HepG2 (cell line): ENCODE data around the gene SNRNP200. TPM values are rescaled to one million over a fixed set of nuclear protein-coding genes. Genes with fewer than 3 reads are reported as not detected.

Experiments
- FIP1L1 ChIP-seq: fragments of 200-400 bp; formaldehyde crosslinking; IDR thresholded peaks from 2 replicates; pipeline ENCODE4 v1.6.1; 2018; ENCODE audit warnings: low read depth, mild to moderate bottlenecking, low read length, moderate library complexity, borderline replicate concordance; ENCODE audit not compliant: insufficient read depth
- KDM5A ChIP-seq: fragments of 200-600 bp; sonication (generic); IDR thresholded peaks from 2 replicates; pipeline ENCODE4 v1.7.0; 2018; ENCODE audit warnings: antibody characterized with exemption, mild to moderate bottlenecking, low read length, borderline replicate concordance
- PRDM15 ChIP-seq: sonication (generic); formaldehyde crosslinking; IDR thresholded peaks from 2 replicates; pipeline ENCODE4 v1.4.0; 2020; ENCODE audit warnings: missing genetic modification reagents
- STAT6 ChIP-seq: sonication (generic); formaldehyde crosslinking; IDR thresholded peaks from 2 replicates; pipeline ENCODE4 v1.4.0; 2020; ENCODE audit warnings: missing genetic modification reagents, mild to moderate bottlenecking, borderline replicate concordance
- ZNF503 ChIP-seq: sonication (generic); formaldehyde crosslinking; IDR thresholded peaks from 2 replicates; pipeline ENCODE4 v1.4.0; 2020; ENCODE audit warnings: missing genetic modification reagents
- ZNF839 ChIP-seq: sonication (generic); formaldehyde crosslinking; IDR thresholded peaks from 2 replicates; pipeline ENCODE4 v1.4.0; 2020; ENCODE audit warnings: missing genetic modification reagents, mild to moderate bottlenecking, borderline replicate concordance
- ZSCAN25 ChIP-seq: sonication (generic); formaldehyde crosslinking; IDR thresholded peaks from 2 replicates; pipeline ENCODE4 v1.8.0; 2022; ENCODE audit warnings: mild to moderate bottlenecking, missing genetic modification reagents
- ZUFSP ChIP-seq: sonication (generic); formaldehyde crosslinking; IDR thresholded peaks from 2 replicates; pipeline ENCODE4 v1.9.0; 2021; ENCODE audit warnings: missing genetic modification reagents, mild to moderate bottlenecking, borderline replicate concordance
- polyA plus RNA-seq, 8 experiments: library from polyadenylated mRNA; depleted of rRNA in 3 of 8; stranded (reverse) in 7 of 8; unstranded in 1 of 8; fragments of >200 nt; fragmentation: Illumina TruSeq in 4 of 8; extraction: Trizol in 4 of 8; gene quantifications; 2 replicates each; pipeline versions ENCODE4 v1.2.1 to v1.2.3, GENCODE V29; 2011 to 2016; ENCODE audit warnings: low read depth in 4 of 8, missing spikeins in 1 of 8, mixed read lengths in 1 of 8; ENCODE audit not compliant: insufficient read depth in 1 of 8
- total RNA-seq, 5 experiments: library from RNA; depleted of rRNA; stranded (reverse); fragments of >200 nt; fragmentation: Illumina TruSeq; extraction: Trizol; gene quantifications; 2 replicates each; pipeline ENCODE4 v1.2.3, GENCODE V29; 2016; ENCODE audit warnings: low read depth in 1 of 5
- TF ChIP-seq, protein P1 (sequence below): sonication (generic); formaldehyde crosslinking; IDR thresholded peaks from 2 replicates; pipeline ENCODE4 v1.5.1; 2020; ENCODE audit warnings: missing genetic modification reagents, mild to moderate bottlenecking, borderline replicate concordance
- TF ChIP-seq, protein P2 (sequence below): sonication (generic); formaldehyde crosslinking; IDR thresholded peaks from 2 replicates; pipeline ENCODE4 v1.4.0; 2020; ENCODE audit warnings: missing genetic modification reagents, mild to moderate bottlenecking, borderline replicate concordance

SNRNP200 gene
- total and polyA plus RNA-seq, 2 of the 13 experiments (the other 11 are each of a cell fraction or from before 2014, with no cell fraction given): 99.0 to 232 TPM

GRCh38 chr2:96259497-96259921, 45.8 kb downstream of the SNRNP200 start (continued):
- TF ChIP-seq ZNF503 (no peak), ZUFSP (no peak), ZNF839 (CRISPR knock-in tag) (no peak), KDM5A (no peak), FIP1L1 (no peak), PRDM15 (no peak), STAT6 (CRISPR knock-in tag) (no peak), ZSCAN25 (CRISPR knock-in tag) (no peak)
- TF ChIP-seq, protein P1, sequence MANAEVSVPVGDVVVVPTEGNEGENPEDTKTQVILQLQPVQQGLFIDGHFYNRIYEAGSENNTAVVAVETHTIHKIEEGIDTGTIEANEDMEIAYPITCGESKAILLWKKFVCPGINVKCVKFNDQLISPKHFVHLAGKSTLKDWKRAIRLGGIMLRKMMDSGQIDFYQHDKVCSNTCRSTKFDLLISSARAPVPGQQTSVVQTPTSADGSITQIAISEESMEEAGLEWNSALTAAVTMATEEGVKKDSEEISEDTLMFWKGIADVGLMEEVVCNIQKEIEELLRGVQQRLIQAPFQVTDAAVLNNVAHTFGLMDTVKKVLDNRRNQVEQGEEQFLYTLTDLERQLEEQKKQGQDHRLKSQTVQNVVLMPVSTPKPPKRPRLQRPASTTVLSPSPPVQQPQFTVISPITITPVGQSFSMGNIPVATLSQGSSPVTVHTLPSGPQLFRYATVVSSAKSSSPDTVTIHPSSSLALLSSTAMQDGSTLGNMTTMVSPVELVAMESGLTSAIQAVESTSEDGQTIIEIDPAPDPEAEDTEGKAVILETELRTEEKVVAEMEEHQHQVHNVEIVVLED: no peak
- TF ChIP-seq, protein P2, sequence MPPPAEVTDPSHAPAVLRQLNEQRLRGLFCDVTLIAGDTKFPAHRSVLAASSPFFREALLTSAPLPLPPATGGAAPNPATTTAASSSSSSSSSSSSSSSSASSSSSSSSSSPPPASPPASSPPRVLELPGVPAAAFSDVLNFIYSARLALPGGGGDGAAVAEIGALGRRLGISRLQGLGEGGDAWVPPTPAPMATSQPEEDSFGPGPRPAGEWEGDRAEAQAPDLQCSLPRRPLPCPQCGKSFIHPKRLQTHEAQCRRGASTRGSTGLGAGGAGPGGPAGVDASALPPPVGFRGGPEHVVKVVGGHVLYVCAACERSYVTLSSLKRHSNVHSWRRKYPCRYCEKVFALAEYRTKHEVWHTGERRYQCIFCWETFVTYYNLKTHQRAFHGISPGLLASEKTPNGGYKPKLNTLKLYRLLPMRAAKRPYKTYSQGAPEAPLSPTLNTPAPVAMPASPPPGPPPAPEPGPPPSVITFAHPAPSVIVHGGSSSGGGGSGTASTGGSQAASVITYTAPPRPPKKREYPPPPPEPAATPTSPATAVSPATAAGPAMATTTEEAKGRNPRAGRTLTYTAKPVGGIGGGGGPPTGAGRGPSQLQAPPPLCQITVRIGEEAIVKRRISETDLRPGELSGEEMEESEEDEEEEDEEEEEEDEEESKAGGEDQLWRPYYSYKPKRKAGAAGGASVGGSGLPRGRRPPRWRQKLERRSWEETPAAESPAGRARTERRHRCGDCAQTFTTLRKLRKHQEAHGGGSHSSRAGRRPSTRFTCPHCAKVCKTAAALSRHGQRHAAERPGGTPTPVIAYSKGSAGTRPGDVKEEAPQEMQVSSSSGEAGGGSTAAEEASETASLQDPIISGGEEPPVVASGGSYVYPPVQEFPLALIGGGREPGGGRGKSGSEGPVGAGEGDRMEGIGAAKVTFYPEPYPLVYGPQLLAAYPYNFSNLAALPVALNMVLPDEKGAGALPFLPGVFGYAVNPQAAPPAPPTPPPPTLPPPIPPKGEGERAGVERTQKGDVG (CRISPR knock-in tag): 0 out of 2 replicates have a peak, but pooled peaks have one; percentile 50
